Activated T-cell treated with anti-CD3 and anti-CD28 coated beads for 24 hours (primary cell): ENCODE data around the gene CSK.

Experiments
- DNase-seq: peaks from one replicate; pipeline ENCODE4 v3.0.0-alpha.2; 2020; ENCODE audit warnings: low read depth

CSK gene

GRCh38 chr15:74843445-74843828 lies 61.6 kb downstream of the CSK start:
- DNase-seq = no peak

- DNase-seq = no peak
Observed at GRCh38 chr15:74843891-74844299, 62.0 kb downstream of the CSK start.

GRCh38 chr15:74844319-74845207 lies 62.7 kb downstream of the CSK start:
- DNase-seq = no peak

GRCh38 chr15:74845208-74845568 lies 63.3 kb downstream of the CSK start:
- DNase-seq = peak; percentile 47

- no peak for DNase-seq
Observed at GRCh38 chr15:74845581-74845980, 63.7 kb downstream of the CSK start.

GRCh38 chr15:74847432-74847831 lies 65.6 kb downstream of the CSK start:
- no peak for DNase-seq

GRCh38 chr15:74850393-74850792 lies 68.5 kb downstream of the CSK start:
- no peak for DNase-seq

- DNase-seq = no peak
Observed at GRCh38 chr15:74851960-74852359, 70.1 kb downstream of the CSK start.
